SK-N-SH (cell line): Measurements from ENCODE around the gene SMIM20. TPM values are rescaled to one million over a fixed set of nuclear protein-coding genes. Genes with fewer than 3 reads are reported as not detected.

ENCODE experiments used
- CTCF ChIA-PET: fragments of 300-600, 350-600 bp; formaldehyde crosslinking; extraction: SDS; loops from one replicate; lab custom pipeline; 2021; lab: Yijun Ruan, JAX
- POLR2A ChIA-PET: fragments of 350-600 bp; sonication (Branson Sonifier 250); formaldehyde crosslinking; extraction: SDS; loops from one replicate; lab custom pipeline; 2020; ENCODE audit warnings: antibody characterized with exemption, inconsistent platforms; lab: Yijun Ruan, JAX
- DNase-seq: peaks from one replicate; pipeline ENCODE4 v3.0.0; 2012
- H2AFZ ChIP-seq: fragments of 200-600 bp; sonication (generic); 2 replicates; pipeline ENCODE4 v1.8.1; 2016; ENCODE audit warnings: antibody characterized with exemption, mild to moderate bottlenecking, low read depth
- H3F3A ChIP-seq: fragments of 200-600 bp; sonication (generic); replicated peaks from 2 replicates; pipeline ENCODE3; 2016; ENCODE audit warnings: antibody characterized with exemption, mild to moderate bottlenecking; ENCODE audit not compliant: insufficient read depth
- H3K27ac ChIP-seq, 2 experiments: fragments of 200-500 bp in 1 of 2; fragments of 200-600 bp in 1 of 2; sonication (Bioruptor generic) in 1 of 2; sonication (generic), shearing (Covaris generic) in 1 of 2; 2 replicates each; pipeline versions ENCODE4 v1.5.1 to v1.6.1; 2014 to 2016; ENCODE audit warnings: low read depth in 2 of 2, inconsistent platforms in 1 of 2, low read length in 1 of 2, mild to moderate bottlenecking in 1 of 2, mixed read lengths in 1 of 2
- H3K27me3 ChIP-seq: fragments of 200-600 bp; sonication (generic), shearing (Covaris generic); 2 replicates; pipeline ENCODE4 v1.6.1; 2016; ENCODE audit warnings: mixed run types; ENCODE audit not compliant: insufficient read depth
- H3K36me3 ChIP-seq, 2 experiments: fragments of 200-500 bp in 1 of 2; fragments of 200-600 bp in 1 of 2; sonication (Bioruptor generic) in 1 of 2; sonication (generic) in 1 of 2; replicated peaks in 1 of 2; 2 replicates each; pipeline versions ENCODE3 to v1.5.1; 2014 to 2016; ENCODE audit warnings: low read length in 1 of 2, mild to moderate bottlenecking in 1 of 2; ENCODE audit not compliant: insufficient read depth in 2 of 2, control insufficient read depth in 1 of 2
- H3K4me1 ChIP-seq, 2 experiments: fragments of 200-500 bp in 1 of 2; fragments of 200-600 bp in 1 of 2; sonication (Bioruptor generic) in 1 of 2; sonication (generic), shearing (Covaris generic) in 1 of 2; 2 replicates each; pipeline versions ENCODE4 v1.5.1 to v1.6.1; 2014 to 2016; ENCODE audit warnings: low read depth in 1 of 2, low read length in 1 of 2, mixed run types in 1 of 2; ENCODE audit not compliant: insufficient read depth in 2 of 2, control insufficient read depth in 1 of 2
- H3K4me2 ChIP-seq: fragments of 200-600 bp; sonication (generic), shearing (Covaris generic); 2 replicates; pipeline ENCODE4 v1.6.1; 2017; ENCODE audit warnings: mixed run types
- H3K4me3 ChIP-seq, 2 experiments: fragments of 200-500 bp in 1 of 2; fragments of 200-600 bp in 1 of 2; sonication (Bioruptor generic) in 1 of 2; sonication (generic), shearing (Covaris generic) in 1 of 2; 2 replicates each; pipeline versions ENCODE4 v1.5.1 to v1.8.1; 2014 to 2016; ENCODE audit warnings: low read depth in 2 of 2, inconsistent platforms in 1 of 2, low read length in 1 of 2, mild to moderate bottlenecking in 1 of 2, mixed read lengths in 1 of 2, moderate library complexity in 1 of 2
- H3K79me2 ChIP-seq: fragments of 200-600 bp; sonication (generic); 2 replicates; pipeline ENCODE4 v1.8.1; 2017; ENCODE audit warnings: mild to moderate bottlenecking; ENCODE audit not compliant: insufficient read depth
- H3K9ac ChIP-seq: fragments of 200-600 bp; sonication (generic); 2 replicates; pipeline ENCODE4 v1.6.1; 2017; ENCODE audit warnings: mixed run types
- H3K9me2 ChIP-seq: fragments of 200-600 bp; sonication (generic); 2 replicates; pipeline ENCODE4 v1.6.1; 2017; ENCODE audit warnings: mixed run types
- H3K9me3 ChIP-seq: fragments of 200-600 bp; sonication (generic); 2 replicates; pipeline ENCODE4 v1.6.1; 2017; ENCODE audit warnings: mixed run types, mild to moderate bottlenecking, moderate library complexity
- H4K20me1 ChIP-seq: fragments of 200-600 bp; sonication (generic); 2 replicates; pipeline ENCODE4 v1.6.1; 2017; ENCODE audit warnings: mild to moderate bottlenecking, mixed run types; ENCODE audit not compliant: insufficient read depth
- CHD2 ChIP-seq: fragments of 150-350 bp; IDR thresholded peaks from 2 replicates; pipeline ENCODE4 v1.6.1; 2018; ENCODE audit warnings: low read length; ENCODE audit not compliant: partially characterized antibody
- CTCF ChIP-seq: fragments of 200-600 bp; sonication (generic); IDR thresholded peaks from 2 replicates; pipeline ENCODE4 v1.6.1; 2017; ENCODE audit warnings: antibody characterized with exemption, mild to moderate bottlenecking, moderate library complexity
- EP300 ChIP-seq, 2 experiments: IDR thresholded peaks; 2 replicates each; pipeline versions ENCODE4 v1.4.0 to v1.6.1; 2012; ENCODE audit warnings: borderline replicate concordance in 1 of 2, low read depth in 1 of 2, low read length in 1 of 2
- GABPA ChIP-seq: IDR thresholded peaks from 2 replicates; pipeline ENCODE4 v1.4.0; 2012; ENCODE audit warnings: low read depth, mild to moderate bottlenecking
- MEF2A ChIP-seq: IDR thresholded peaks from 2 replicates; pipeline ENCODE4 v1.4.0; 2012; ENCODE audit warnings: low read depth, borderline replicate concordance
- MXI1 ChIP-seq: IDR thresholded peaks from 2 replicates; pipeline ENCODE4 v1.6.1; 2012; ENCODE audit warnings: mild to moderate bottlenecking, low read depth, low read length, improper control_type of control experiment
- RXRA ChIP-seq: IDR thresholded peaks from 2 replicates; pipeline ENCODE4 v1.4.0; 2012; ENCODE audit warnings: low read depth, mild to moderate bottlenecking, borderline replicate concordance
- SIN3A ChIP-seq: IDR thresholded peaks from 2 replicates; pipeline ENCODE4 v1.6.1; 2012; ENCODE audit warnings: low read depth, mild to moderate bottlenecking, low read length, moderate library complexity, borderline replicate concordance
- SMC3 ChIP-seq: IDR thresholded peaks from 2 replicates; pipeline ENCODE4 v1.6.1; 2012; ENCODE audit warnings: low read depth, low read length, improper control_type of control experiment
- TAF1 ChIP-seq: IDR thresholded peaks from 2 replicates; pipeline ENCODE4 v1.6.1; 2012; ENCODE audit warnings: low read depth, mild to moderate bottlenecking, low read length, moderate library complexity, borderline replicate concordance
- TEAD4 ChIP-seq: IDR thresholded peaks from 2 replicates; pipeline ENCODE4 v1.4.0; 2012; ENCODE audit warnings: mild to moderate bottlenecking, borderline replicate concordance; ENCODE audit not compliant: insufficient read depth
- USF1 ChIP-seq: IDR thresholded peaks from 2 replicates; pipeline ENCODE4 v1.4.0; 2012; ENCODE audit warnings: low read depth, borderline replicate concordance
- YY1 ChIP-seq: IDR thresholded peaks from 2 replicates; pipeline ENCODE4 v1.4.0; 2012; ENCODE audit warnings: low read depth, mild to moderate bottlenecking
- WGBS: methylation state at CpG from one replicate; pipeline ENCODE4 v1.1.6; 2017; ENCODE audit warnings: low lambda C conversion rate; 5-methylcytosine and 5-hydroxymethylcytosine counted together
- polyA plus RNA-seq, 3 experiments: library from polyadenylated mRNA; depleted of rRNA; stranded (reverse); fragments of >200 nt; gene quantifications; 2 replicates each; pipeline ENCODE4 v1.2.3, GENCODE V29; 2012

SMIM20 gene
- polyA plus RNA-seq, 1 of the 3 experiments (the other 2 are of a cell fraction) = 39.4 TPM

GRCh38 chr4:25939330-25939729 lies 25.3 kb downstream of the SMIM20 start:
- Histone ChIP-seq H3K27ac (no peak overlapping the region), H3K79me2 (no peaks in the 10 kb centered on the region), H4K20me1 (no peaks in the 10 kb centered on the region), H3K36me3 (no peaks in the 10 kb centered on the region), H3F3A (no peaks in the 10 kb centered on the region), H2AFZ (no peak overlapping the region), H3K27me3 (no peaks in the 10 kb centered on the region), H3K4me1 (peaks cover 0 to 5% of the 10 kb centered on the region in 2 experiments; a peak in 2 of 4 replicates), H3K4me3 (no peak overlapping the region), H3K9me2 (no peaks in the 10 kb centered on the region), H3K9ac (no peak overlapping the region), H3K9me3 (no peaks in the 10 kb centered on the region), H3K4me2 (no peak overlapping the region)
- 50% methylated on average over 4 of the region's 4 CpGs for WGBS
- no peak for DNase-seq
- ChIA-PET POLR2A (no interaction called here), CTCF (interaction anchor here (0.9 to 2.5 kb wide), 5 partner anchors 9 to 26 kb away, joined by 3 to 10 read pairs (median 5); no protein-coding TSS in a partner anchor)
- TF ChIP-seq RXRA (no peak), GABPA (no peak), CTCF (no peak; the same call in 1 of the 2 replicates), TEAD4 (no peak), YY1 (no peak)

GRCh38 chr4:25941457-25942221 lies 27.6 kb downstream of the SMIM20 start:
- CTCF ChIA-PET = interaction anchor here (0.9 to 1.4 kb wide), 2 partner anchors 10 to 14 kb away, joined by 3 read pairs; no protein-coding TSS in a partner anchor
- peaks cover 0 to 5% of the 10 kb centered on the region in 2 experiments; a peak in 2 of 4 replicates for H3K4me1 ChIP-seq
- no peak overlapping the region for H3K4me2 ChIP-seq
- POLR2A ChIA-PET = no interaction called here
- H3K27me3 ChIP-seq = no peaks in the 10 kb centered on the region
- DNase-seq = no peak
- no peak overlapping the region for H2AFZ ChIP-seq
- no peaks in the 10 kb centered on the region for H3K79me2 ChIP-seq
- no peaks in the 10 kb centered on the region for H3K9me2 ChIP-seq
- WGBS = 45% methylated on average over 2 of the region's 3 CpGs
- no peak overlapping the region for H3K4me3 ChIP-seq
- no peak overlapping the region for H3K27ac ChIP-seq
- H4K20me1 ChIP-seq = no peaks in the 10 kb centered on the region
- H3K36me3 ChIP-seq = no peaks in the 10 kb centered on the region
- H3K9ac ChIP-seq = no peak overlapping the region
- H3K9me3 ChIP-seq = no peaks in the 10 kb centered on the region
- H3F3A ChIP-seq = no peaks in the 10 kb centered on the region
- TF ChIP-seq CTCF (no peak), USF1 (no peak), EP300 (IDR thresholded peaks at IDR 0.05; ENCODE audit: borderline replicate concordance in 1 of 2, low read depth in 1 of 2, low read length in 1 of 2) (no peak), TAF1 (no peak), MXI1 (no peak), RXRA (no peak), CHD2 (no peak), MEF2A (no peak), SMC3 (no peak), SIN3A (no peak), GABPA (no peak)
